22Rv1 (cell line): ENCODE results near the gene PLAC9.

Source experiments
- H3K27ac ChIP-seq: fragments of 450-650 bp; 2 replicates; pipeline ENCODE4 v1.5.1; 2017
- CTCF ChIP-seq: fragments of 450-650 bp; IDR thresholded peaks from 2 replicates; pipeline ENCODE4 v1.5.1; 2017; ENCODE audit warnings: mild to moderate bottlenecking
- ZFX ChIP-seq: fragments of 450-650 bp; IDR thresholded peaks from 2 replicates; pipeline ENCODE4 v1.6.1; 2017; ENCODE audit warnings: antibody characterized with exemption, borderline replicate concordance

PLAC9 gene

GRCh38 chr10:80194373-80195045, 62.0 kb downstream of the PLAC9 start:
- no peak for TF ChIP-seq ZFX
- TF ChIP-seq CTCF: no peak
- no peak overlapping the region for H3K27ac ChIP-seq
